ENCODE data around the gene ANKRD17.
A peak's percentile ranks its signal among the peaks of the same experiment; 100 is the strongest.

Gene ANKRD17

GRCh38 chr4:73127839-73128453 lies 130.7 kb downstream of the ANKRD17 start:
- DNase-seq (ENCODE audit: low spot score): peak; percentile 16

DNA sequence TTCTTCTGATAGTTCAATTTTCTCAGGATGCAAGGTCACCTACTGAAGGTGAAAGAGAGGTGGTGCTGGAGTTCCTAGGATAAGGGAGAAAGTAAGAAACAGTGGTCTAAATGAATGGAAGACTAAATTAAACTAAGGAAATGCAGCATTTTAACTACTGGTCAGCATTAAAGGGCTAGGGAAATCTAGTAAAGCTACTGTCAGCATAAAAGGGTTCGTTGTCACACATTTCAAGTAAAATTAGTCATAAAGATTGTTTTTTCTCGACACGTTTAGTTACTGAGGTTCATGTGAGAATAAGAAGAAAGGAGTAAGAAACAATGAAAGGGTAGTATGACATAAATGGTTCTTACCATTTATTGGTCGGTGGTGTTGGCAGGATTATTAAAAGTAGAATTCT lies 149.1 kb downstream of the ANKRD17 start:
- no peak for DNase-seq (ENCODE audit: low spot score)

DNA sequence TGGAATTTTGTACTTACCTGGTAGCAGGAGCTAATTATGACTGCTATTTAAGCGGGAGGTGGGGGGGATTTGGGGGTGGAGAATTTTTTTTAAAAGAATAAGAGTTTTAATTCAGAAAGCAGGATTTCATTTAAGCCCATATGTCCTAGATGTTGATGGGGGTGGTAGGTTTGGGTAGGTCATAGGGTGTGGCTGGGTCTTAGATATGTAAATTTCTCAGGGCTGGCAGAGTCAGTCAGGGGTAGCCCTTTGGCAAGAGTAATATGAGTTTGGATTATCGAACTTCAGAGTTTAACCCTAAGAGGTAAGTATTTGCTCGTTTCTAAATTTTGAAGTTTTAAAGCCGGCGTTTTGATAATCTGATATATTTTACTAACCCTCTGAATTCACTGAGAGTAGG lies 153.9 kb downstream of the ANKRD17 start:
- no peak for DNase-seq (ENCODE audit: low spot score)

GRCh38 chr4:73103799-73104503 lies 154.6 kb downstream of the ANKRD17 start:
- DNase-seq (ENCODE audit: low spot score): no peak

DNA sequence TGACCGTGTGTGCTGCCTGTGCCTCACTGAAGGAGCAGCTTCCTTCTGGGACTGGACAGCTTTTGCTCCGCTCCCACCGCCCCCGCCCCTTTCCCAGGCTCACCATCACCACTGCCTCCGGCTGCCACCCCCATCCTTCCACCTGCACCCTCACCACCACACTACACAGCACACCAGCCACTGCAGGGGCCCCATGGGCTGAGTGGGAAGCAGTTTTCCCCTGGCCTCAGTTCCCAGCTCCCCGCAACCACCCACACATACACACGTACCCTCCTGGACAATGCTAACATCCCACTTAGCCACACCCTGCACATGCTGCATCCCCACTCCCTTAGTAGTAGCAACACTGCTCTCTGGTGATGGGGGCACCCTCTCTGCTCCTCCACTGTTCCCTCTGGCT lies 159.5 kb downstream of the ANKRD17 start:
- DNase-seq (ENCODE audit: low spot score): no peak

DNA sequence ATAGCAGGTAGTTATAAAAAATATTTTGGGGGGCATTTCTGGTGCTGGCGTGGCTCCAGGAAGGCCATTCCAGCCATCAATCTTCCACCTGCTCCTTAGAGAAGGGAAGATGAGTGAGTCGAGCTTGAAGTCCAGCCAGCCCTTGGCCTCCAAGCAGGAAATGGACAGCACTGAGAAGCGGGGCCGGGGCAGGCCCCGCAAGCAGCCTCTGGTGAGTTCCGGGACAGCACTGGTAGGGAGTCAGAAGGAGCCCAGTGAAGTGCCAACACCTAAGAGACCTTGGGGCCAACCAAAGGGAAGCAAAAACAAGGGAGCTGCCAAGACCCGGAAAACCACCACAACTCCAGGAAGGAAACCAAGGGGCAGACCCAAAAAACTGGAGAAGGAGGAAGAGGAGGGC lies 159.9 kb downstream of the ANKRD17 start:
- no peak for DNase-seq (ENCODE audit: low spot score)

GRCh38 chr4:73098016-73098415 lies 160.6 kb downstream of the ANKRD17 start:
- DNase-seq (ENCODE audit: low spot score): no peak

DNA sequence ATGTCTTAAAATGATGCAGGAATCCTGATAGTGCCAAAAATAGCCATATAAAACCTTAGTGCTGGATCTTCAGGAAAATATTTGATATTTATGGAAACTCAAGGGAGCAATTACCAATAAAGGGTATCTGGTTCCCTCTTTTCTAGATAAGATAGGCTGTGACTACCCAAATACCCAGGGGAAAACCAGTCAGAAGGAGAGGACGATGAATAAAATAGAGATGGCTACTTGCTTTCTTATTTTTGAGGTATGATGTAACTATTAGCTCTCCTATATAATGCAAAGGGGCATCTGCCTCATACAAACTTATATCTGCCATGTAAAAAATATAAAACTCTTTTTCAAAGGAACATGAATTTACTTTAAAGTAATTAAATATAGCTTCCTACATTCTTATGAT lies 165.7 kb downstream of the ANKRD17 start:
- no peak for DNase-seq (ENCODE audit: low spot score)

GRCh38 chr4:73090738-73091137 lies 167.9 kb downstream of the ANKRD17 start:
- DNase-seq (ENCODE audit: low spot score): no peak

DNA sequence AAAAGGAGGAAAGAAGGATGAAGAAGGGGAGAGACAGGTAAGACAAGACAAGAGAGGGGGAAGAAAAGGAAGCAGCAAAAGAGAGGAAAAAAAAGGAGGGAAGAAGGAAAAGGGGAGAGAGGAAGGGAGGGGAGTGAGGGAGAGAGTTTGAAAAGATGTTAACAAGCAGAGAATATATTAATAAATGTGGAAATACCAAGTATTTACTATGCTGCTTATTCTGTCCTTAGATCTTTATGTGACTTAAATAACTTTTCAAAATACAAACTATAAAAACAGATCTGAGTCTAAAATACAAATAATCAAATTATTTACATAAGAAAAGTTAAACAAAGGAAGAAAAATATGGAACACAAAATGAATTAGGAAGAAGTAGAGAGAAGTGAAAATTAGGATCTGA lies 170.7 kb downstream of the ANKRD17 start:
- DNase-seq (ENCODE audit: low spot score): no peak

GRCh38 chr4:73086095-73086868 lies 172.3 kb downstream of the ANKRD17 start:
- no peak for DNase-seq (ENCODE audit: low spot score)

DNA sequence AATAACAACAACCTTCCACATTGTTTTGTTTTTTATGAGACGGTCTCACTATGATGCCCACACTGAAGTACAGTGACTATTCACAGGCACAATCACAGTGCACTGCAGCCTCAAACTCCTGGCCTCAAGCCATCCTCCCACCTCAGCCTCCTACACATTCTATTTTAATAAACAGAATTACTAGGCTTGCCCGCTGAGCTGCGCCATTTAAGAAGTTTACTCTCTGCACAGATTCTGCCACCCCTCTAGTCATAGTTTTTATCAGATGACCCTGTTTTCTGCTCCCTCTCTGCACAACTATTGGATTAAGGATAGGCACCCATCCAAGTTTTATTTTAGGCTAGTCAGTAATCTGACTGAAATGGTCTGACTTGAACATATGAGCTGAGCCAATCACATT lies 177.8 kb downstream of the ANKRD17 start:
- DNase-seq (ENCODE audit: low spot score): no peak

DNA sequence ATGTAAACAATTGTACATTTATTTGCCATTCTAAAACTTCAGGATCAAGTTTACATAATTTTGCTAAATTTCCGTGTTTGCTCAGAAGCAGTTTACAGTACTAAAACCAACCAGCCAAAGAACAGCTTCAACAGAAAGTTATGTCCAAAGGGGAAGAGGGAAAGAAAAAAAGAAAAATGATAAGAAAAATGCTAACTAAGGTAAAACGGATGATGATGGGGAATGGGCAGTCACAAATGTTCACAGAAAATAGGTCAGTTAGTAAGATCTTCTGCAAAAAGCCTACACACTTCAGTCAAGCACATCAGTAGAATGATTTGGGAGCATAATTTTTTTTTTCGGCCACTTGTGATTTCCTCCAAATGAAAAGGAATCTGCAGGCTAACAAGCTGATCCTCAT lies 182.8 kb downstream of the ANKRD17 start:
- DNase-seq (ENCODE audit: low spot score): no peak

GRCh38 chr4:73070074-73070390 lies 188.6 kb downstream of the ANKRD17 start:
- DNase-seq (ENCODE audit: low spot score): no peak

DNA sequence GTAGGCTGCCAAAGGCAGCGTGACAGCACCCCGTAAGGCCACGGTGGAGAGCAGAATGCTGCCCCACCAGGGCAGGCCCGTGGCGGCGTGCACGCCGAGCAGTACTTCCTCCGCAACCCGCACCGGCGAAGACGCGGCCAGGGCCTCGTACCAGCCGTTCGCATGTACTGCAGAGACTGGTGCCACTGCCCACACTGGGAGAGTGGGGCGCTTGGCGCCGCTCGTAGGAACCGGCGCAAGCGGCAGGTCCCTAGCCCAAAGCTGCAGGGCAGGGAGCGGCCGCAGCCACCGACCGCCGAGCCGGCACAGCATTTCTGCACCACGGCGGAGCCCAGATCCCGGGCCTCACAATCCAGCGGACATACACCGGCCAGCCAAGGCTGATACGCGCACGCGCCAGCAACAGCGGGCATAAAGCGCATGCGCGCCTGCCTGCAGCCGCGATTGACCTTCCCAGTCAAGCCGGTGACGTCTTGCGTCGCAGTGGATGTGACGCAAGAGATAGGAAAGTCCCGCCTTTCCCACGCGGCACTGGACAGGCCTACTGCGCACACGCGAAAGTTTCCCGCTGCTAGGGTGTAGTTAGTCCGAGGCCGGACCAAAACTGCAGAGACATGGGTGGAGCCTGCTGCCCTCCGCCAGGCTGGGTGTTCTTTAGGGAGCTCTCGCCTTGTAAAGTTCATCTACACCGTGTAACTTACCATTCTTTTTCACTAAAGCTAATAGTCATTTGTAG lies 189.1 kb downstream of the ANKRD17 start, which contains the start of gene COX18:
TSS of gene COX18 (minus strand) at position 379 of the 736 bp plus-strand sequence. CDS start at position 312, 67 bp downstream.
- DNase-seq (ENCODE audit: low spot score): peak; percentile 98

- DNase-seq (ENCODE audit: low spot score): peak; percentile 34
These were observed 189.9 kb downstream of the ANKRD17 start for GRCh38 chr4:73068491-73069337.

DNA sequence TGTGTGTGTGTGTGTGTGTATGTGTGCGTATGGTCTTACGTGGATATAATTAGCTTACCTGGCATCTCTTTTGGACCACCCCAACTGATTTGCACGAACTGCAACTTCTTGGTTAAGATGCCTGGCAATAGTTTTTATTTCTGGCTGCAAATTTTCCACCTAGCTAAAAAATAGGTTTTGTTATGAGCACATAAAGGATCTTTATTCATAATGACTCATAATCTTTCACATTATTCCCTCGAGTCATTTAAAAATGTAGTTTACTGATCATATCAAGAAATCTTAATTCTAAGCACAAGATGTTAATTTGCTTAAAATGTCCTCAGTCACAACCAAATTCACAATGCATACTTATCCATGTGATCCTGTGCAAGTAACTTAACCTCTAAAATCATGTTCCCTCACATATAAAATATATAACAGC lies 190.6 kb downstream of the ANKRD17 start:
- DNase-seq (ENCODE audit: low spot score): no peak

DNA sequence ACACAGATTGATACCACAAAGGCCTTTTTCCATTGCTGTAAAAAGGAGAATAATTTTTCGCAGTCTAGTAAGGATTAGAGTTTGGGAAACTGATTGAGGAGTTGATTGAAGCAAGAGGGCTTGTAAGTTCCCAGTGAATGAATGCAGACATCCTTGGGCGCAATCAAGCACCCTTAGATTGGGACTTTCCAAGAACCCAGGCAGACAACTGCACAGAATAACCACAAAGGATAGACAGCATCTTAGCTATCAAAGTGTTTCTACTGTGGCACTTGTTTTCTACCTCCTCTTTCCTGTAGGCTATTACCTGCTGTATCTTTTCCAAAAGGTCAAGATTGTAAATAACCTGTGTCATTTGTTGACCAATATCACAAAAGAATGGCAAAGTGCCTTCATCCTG lies 191.7 kb downstream of the ANKRD17 start:
- DNase-seq (ENCODE audit: low spot score): no peak

DNA sequence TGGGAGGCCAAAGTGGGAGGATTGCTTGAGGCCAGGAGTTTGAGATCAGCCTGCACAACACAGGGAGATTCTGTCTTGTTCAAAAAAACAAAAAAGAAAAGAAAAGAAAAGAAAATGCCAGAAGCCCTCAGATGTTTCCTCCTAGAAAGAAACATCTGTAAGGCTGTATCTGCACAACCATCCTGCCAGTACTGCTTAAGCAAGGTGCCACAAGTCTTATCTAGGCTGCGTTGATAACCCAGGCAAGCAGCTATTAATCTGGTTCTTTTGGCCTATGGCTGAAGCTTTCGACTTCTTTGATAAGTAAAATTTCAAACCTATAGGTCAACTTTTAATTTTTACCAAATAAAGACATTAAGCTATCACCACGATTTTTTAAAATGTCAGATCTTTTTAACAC lies 192.2 kb downstream of the ANKRD17 start:
- no peak for DNase-seq (ENCODE audit: low spot score)

GRCh38 chr4:73064536-73064935 lies 194.1 kb downstream of the ANKRD17 start:
- no peak for DNase-seq (ENCODE audit: low spot score)

DNA sequence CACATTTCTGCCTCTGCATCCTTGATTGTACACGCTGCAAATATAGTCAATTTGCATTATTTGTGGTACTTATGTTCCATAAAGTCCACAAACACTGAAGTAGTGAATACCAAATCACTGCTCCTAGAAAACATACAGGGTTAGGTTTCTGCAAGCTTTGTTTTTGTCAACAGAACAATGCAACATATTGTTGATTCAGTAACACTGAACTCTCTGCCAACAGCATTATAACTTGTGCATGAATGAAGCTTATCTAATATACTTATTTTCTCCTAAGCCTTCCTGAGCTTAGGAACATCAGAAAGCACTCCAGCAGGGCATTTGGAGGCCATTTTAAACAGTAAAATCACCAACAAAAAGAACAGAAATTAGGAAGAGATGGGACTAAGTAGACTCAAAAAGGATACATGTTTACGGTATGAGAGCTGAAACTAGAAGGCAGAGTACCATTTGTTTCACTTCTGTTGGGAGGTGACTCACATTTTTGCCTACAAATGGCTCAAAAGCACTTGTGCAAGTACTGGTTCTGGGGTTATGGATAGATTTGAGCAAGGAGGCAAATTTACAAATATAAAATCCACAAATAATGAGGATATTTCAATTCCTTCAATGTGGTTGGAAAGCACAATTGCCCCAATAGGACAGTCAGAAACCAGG lies 203.2 kb downstream of the ANKRD17 start:
- no peak for DNase-seq (ENCODE audit: low spot score)

Measured in putamen (tissue), 1 donor.